ENCODE results near the gene C16orf54. TPM values are rescaled to one million over a fixed set of nuclear protein-coding genes. Genes with fewer than 3 reads are reported as not detected.
"Not testable (repeated sequence)": the region's sequence is repeated elsewhere in the genome, so short reads cannot be mapped to it uniquely, and the experiment has no call there.

C16orf54 gene
- total and polyA plus RNA-seq, 2 donors (not counting 1 experiment from before 2014, with no cell fraction given) = not detected

DNA sequence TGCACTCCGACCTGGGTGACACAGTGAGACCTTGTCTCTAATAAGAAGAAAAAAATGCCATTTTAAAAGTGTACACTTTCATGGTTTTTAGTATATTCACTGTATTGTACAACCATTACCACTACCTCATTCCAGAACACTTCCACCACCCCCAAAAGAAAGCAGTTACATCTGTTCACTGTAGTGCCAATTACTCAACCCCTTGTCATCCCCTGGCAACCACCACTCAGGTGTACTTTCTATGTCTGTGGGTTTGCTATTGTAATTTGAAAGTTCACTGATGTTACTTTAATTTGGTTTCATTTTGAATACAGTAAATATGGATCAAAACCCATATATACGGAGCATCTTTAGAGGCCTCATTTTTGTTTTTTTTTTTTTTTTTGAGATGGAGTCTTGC is 38.4 kb upstream of the C16orf54 start:
- Histone ChIP-seq H3K79me2 (ENCODE audit: control insufficient read depth, insufficient read depth, low read length) (no peaks in the 10 kb centered on the region), H3K9me3 (ENCODE audit: control insufficient read depth, insufficient read depth, low read depth, low read length) (no peaks in the 10 kb centered on the region), H4K20me1 (ENCODE audit: control insufficient read depth, extremely low read depth, insufficient read depth, low read length) (no peaks in the 10 kb centered on the region), H2AFZ (ENCODE audit: low read length) (no peak overlapping the region), H3K27ac (ENCODE audit: insufficient read depth, low read length) (no peak overlapping the region), H3K9ac (ENCODE audit: insufficient read depth, low read length) (no peak overlapping the region), H3K36me3 (ENCODE audit: control insufficient read depth, insufficient read depth, low read length) (no peaks in the 10 kb centered on the region), H3K27me3 (ENCODE audit: control insufficient read depth, insufficient read depth, low read length) (peaks cover 17% of the 10 kb centered on the region), H3K4me3 (replicated peaks in 1 of 4; ENCODE audit: control extremely low read depth in 1 of 4, insufficient read depth in 1 of 4, low read depth in 3 of 4, low read length in 4 of 4) (no peak overlapping the region), H3K4me1 (ENCODE audit: control insufficient read depth, extremely low read depth, insufficient read depth, low read length) (no peaks in the 10 kb centered on the region), H3K4me2 (ENCODE audit: extremely low read depth, insufficient read depth, low read length) (no peak overlapping the region)
- DNase-seq (ENCODE audit: low read depth in 2 of 2) = no peak
- TF ChIP-seq EZH2 (IDR thresholded peaks at IDR 0.05; ENCODE audit: low read length, missing control alignments) = no peak
- TF ChIP-seq, protein P1, sequence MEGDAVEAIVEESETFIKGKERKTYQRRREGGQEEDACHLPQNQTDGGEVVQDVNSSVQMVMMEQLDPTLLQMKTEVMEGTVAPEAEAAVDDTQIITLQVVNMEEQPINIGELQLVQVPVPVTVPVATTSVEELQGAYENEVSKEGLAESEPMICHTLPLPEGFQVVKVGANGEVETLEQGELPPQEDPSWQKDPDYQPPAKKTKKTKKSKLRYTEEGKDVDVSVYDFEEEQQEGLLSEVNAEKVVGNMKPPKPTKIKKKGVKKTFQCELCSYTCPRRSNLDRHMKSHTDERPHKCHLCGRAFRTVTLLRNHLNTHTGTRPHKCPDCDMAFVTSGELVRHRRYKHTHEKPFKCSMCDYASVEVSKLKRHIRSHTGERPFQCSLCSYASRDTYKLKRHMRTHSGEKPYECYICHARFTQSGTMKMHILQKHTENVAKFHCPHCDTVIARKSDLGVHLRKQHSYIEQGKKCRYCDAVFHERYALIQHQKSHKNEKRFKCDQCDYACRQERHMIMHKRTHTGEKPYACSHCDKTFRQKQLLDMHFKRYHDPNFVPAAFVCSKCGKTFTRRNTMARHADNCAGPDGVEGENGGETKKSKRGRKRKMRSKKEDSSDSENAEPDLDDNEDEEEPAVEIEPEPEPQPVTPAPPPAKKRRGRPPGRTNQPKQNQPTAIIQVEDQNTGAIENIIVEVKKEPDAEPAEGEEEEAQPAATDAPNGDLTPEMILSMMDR (conservative IDR thresholded peaks at IDR 0.05 in 1 of 2, IDR thresholded peaks at IDR 0.05 in 1 of 2; ENCODE audit: low read depth in 1 of 2, low read length in 2 of 2) = no peak

DNA sequence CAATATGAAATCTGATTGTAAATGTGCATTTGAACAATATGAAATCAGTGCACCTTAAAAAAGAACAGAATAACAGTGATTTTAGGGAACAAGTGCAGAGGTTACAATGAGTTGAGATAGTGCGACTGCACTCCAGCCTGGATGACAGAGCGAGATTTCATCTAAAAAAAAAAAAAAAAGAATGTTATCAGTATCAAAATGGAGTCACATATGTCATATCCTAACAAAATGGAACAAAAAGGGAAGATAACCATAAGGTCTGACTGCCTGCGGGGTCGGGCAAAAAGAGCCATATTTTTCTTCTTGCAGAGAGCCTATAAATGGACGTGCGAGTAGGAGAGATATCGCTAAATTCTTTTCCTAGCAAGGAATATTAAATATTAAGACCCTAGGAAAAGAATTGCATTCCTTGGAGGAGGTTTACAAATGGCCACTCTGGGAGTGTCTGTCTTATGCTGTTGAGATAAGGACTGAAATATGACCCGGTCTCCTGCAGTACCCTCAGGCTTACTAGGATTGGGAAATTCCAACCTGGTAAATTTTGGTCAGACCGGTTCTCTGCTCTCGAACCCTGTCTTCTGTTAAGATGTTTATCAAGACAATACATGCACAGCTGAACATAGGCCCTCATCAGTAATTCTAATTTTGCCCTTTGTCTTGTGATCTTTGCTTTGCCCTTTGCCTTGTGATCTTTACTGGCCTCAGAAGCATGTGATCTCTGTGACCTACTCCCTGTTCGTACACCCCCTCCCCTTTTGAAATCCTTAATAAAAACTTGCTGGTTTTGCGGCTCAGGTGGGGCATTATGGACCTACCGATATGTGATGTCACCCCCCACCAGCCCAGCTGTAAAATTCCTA is 37.5 kb upstream of the C16orf54 start:
- DNase-seq (ENCODE audit: low read depth in 2 of 2); H3K9ac ChIP-seq (ENCODE audit: insufficient read depth, low read length); H4K20me1 ChIP-seq (ENCODE audit: control insufficient read depth, extremely low read depth, insufficient read depth, low read length); H3K79me2 ChIP-seq (ENCODE audit: control insufficient read depth, insufficient read depth, low read length); H2AFZ ChIP-seq (ENCODE audit: low read length); H3K4me3 ChIP-seq (replicated peaks in 1 of 4; ENCODE audit: control extremely low read depth in 1 of 4, insufficient read depth in 1 of 4, low read depth in 3 of 4, low read length in 4 of 4); H3K4me1 ChIP-seq (ENCODE audit: control insufficient read depth, extremely low read depth, insufficient read depth, low read length); H3K9me3 ChIP-seq (ENCODE audit: control insufficient read depth, insufficient read depth, low read depth, low read length); H3K36me3 ChIP-seq (ENCODE audit: control insufficient read depth, insufficient read depth, low read length); H3K27ac ChIP-seq (ENCODE audit: insufficient read depth, low read length); H3K4me2 ChIP-seq (ENCODE audit: extremely low read depth, insufficient read depth, low read length): not testable (repeated sequence)
- peaks cover 20% of the 10 kb centered on the region for H3K27me3 ChIP-seq (ENCODE audit: control insufficient read depth, insufficient read depth, low read length)

DNA sequence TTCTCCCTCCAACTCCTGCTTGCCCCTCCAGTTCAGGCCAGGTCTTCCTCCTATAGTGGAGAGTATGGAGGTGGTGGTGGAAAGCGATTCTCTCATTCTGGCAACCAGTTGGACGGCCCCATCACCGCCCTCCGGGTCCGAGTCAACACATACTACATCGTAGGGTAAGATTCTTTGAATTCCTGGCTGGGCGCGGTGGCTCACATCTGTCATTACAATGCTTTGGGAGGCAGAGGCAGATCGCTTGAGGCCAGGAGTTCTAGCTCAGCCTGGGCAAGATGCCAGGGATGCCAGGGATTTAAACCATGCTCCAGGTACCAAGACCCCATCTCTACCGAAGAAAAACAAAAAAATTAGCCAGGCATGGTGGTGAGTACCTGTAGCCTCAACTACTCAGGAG is 33.7 kb upstream of the C16orf54 start:
- no peak overlapping the region for H3K4me2 ChIP-seq (ENCODE audit: extremely low read depth, insufficient read depth, low read length)
- DNase-seq (ENCODE audit: low read depth in 2 of 2) = no peak
- H3K4me3 ChIP-seq (replicated peaks in 1 of 4; ENCODE audit: control extremely low read depth in 1 of 4, insufficient read depth in 1 of 4, low read depth in 3 of 4, low read length in 4 of 4) = no peak overlapping the region
- H3K9ac ChIP-seq (ENCODE audit: insufficient read depth, low read length) = no peak overlapping the region
- peaks cover 20% of the 10 kb centered on the region for H3K27me3 ChIP-seq (ENCODE audit: control insufficient read depth, insufficient read depth, low read length)
- H3K27ac ChIP-seq (ENCODE audit: insufficient read depth, low read length) = no peak overlapping the region
- H2AFZ ChIP-seq (ENCODE audit: low read length) = no peak overlapping the region
- no peaks in the 10 kb centered on the region for H4K20me1 ChIP-seq (ENCODE audit: control insufficient read depth, extremely low read depth, insufficient read depth, low read length)
- no peaks in the 10 kb centered on the region for H3K9me3 ChIP-seq (ENCODE audit: control insufficient read depth, insufficient read depth, low read depth, low read length)
- no peaks in the 10 kb centered on the region for H3K36me3 ChIP-seq (ENCODE audit: control insufficient read depth, insufficient read depth, low read length)
- no peaks in the 10 kb centered on the region for H3K79me2 ChIP-seq (ENCODE audit: control insufficient read depth, insufficient read depth, low read length)
- TF ChIP-seq, protein P1 (conservative IDR thresholded peaks at IDR 0.05 in 1 of 2, IDR thresholded peaks at IDR 0.05 in 1 of 2; ENCODE audit: low read depth in 1 of 2, low read length in 2 of 2) = no peak
- H3K4me1 ChIP-seq (ENCODE audit: control insufficient read depth, extremely low read depth, insufficient read depth, low read length) = no peaks in the 10 kb centered on the region
